ENCODE measurements around the gene GCHFR.

The GCHFR gene

DNA sequence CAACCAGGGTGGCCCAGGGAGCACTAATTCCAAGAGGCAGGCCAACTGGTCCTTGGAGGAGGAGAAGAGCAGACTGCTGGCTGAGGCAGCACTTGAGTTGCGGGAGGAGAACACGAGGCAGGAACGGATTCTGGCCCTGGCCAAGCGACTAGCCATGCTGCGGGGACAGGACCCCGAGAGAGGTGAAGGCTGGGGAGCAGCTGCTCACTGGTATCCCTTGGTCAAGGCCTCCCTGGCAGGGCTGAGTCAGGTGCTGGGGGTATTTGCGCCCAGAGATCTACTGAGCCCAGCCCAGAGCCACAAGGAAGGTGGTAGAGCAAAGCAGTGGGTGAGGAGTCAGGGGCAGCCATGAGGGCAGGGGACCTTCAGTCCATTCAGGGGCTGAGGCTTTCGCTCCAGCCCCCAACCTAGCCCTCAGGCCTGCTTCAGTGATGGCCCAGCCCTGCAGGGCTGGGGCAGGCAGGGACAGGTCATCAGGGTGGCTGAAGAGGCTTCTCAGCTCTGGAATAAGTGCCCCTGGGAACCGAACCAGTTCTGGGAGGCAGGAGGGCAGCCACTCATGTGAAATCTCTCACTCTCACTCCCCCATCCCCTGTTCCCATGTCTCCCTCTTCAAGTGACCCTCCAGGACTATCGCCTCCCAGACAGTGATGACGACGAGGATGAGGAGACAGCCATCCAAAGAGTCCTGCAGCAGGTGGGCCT lies 49.0 kb downstream of the GCHFR start:
- DNase-seq (ENCODE audit: low read depth): no peak

DNA sequence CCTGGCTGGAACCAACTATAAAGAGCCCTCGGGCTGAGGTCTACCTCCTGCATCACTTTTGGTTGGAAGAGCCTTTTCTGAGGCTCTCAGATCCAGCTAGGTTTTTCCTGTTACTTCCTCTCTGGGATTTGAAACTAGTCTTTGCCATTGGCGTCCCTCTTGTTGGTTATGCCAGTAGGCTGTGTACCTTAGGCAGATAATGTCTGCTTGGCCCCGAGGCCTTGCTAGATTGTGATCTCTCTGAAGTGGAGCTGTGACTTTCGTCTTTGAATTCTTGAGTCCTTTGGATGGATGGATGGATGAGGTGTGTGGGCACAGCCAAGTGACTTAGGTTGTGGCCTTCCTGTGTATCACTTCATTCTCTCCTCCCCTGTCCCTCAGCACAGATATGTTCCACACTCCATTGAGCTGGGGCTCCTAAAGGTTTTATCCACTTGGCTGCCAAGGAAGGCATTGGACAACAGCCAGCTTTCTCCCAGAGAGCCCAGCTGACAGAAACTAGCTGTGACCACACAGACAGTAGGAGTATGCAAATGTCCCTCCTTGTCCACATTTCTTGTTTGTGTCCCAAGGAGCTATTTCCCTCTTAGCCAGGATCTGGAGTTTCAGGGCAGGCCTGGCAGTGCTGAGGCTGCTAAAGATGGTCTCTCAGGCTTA lies 51.3 kb downstream of the GCHFR start:
- DNase-seq (ENCODE audit: low read depth): no peak
